K562 (cell line): ENCODE measurements around the gene VRK3. TPM values are rescaled to one million over a fixed set of nuclear protein-coding genes. Genes with fewer than 3 reads are reported as not detected.

Experiments used
- ATAC-seq: fragments of 200-7000 bp; cut with Tn5 transposase; 3 replicates; pipeline ENCODE4 v1.9.1; 2020; ENCODE audit warnings: moderate library complexity
- BruUV-seq: library from RNA; stranded (reverse); fragments of 400-500 nt; replicated peaks from 2 replicates; lab custom pipeline; 2021; lab: Mats Ljungman, UMichigan
- CTCF ChIA-PET: fragments of 300-600 bp; formaldehyde crosslinking; extraction: SDS; loops from one replicate; lab custom pipeline; 2021; ENCODE audit warnings: low intra/inter-chr PET ratio; lab: Yijun Ruan, JAX
- POLR2A ChIA-PET: fragments of 300-600, 350-650 bp; sonication (Branson Sonifier 250); formaldehyde crosslinking; extraction: SDS; loops from one replicate; lab custom pipeline; 2021; ENCODE audit warnings: antibody characterized with exemption, inconsistent platforms; lab: Yijun Ruan, JAX
- DNase-seq, 4 experiments: peaks; one replicate each; pipeline versions ENCODE4 v3.0.0 to v3.0.0-alpha.2; 2011 to 2018; ENCODE audit warnings: low spot score in 3 of 4, mixed read lengths in 3 of 4; ENCODE audit errors: extremely low read depth in 1 of 4
- FAIRE-seq: peaks from 2 replicates; lab custom pipeline; 2011; peaks lifted over from hg19 to GRCh38; lab: Jason Lieb, UNC
- H2AFZ ChIP-seq: 2 replicates; pipeline ENCODE4 v1.6.0; 2011; ENCODE audit warnings: low read depth, low read length, control low read depth, inconsistent platforms
- H3K27ac ChIP-seq: fragments of 200-600 bp; 3 replicates; pipeline ENCODE4 v1.8.0; 2011; ENCODE audit warnings: low read depth, mild to moderate bottlenecking, control low read depth, inconsistent platforms, low read length, moderate library complexity, mixed read lengths; ENCODE audit errors: extremely low read depth
- H3K27me3 ChIP-seq, 2 experiments: fragments of 300-600 bp in 1 of 2; 2 replicates in 1 of 2; 3 replicates in 1 of 2; pipeline versions ENCODE4 v1.6.0 to v1.8.0; 2011; ENCODE audit warnings: inconsistent platforms in 2 of 2, low read length in 2 of 2, mild to moderate bottlenecking in 1 of 2, mixed read lengths in 1 of 2, moderate library complexity in 1 of 2; ENCODE audit not compliant: control insufficient read depth in 2 of 2, insufficient read depth in 2 of 2
- H3K36me3 ChIP-seq: fragments of 300-600 bp; 3 replicates; pipeline ENCODE4 v1.8.0; 2011; ENCODE audit warnings: mild to moderate bottlenecking, low read length, inconsistent platforms; ENCODE audit not compliant: control insufficient read depth, insufficient read depth
- H3K4me1 ChIP-seq, 2 experiments: fragments of 200-600 bp in 1 of 2; replicated peaks in 1 of 2; 2 replicates in 1 of 2; 3 replicates in 1 of 2; pipeline versions ENCODE4 v1.5.1 to v1.8.0; 2011; ENCODE audit warnings: inconsistent platforms in 2 of 2, low read length in 2 of 2, mild to moderate bottlenecking in 1 of 2, mixed read lengths in 1 of 2, moderate library complexity in 1 of 2; ENCODE audit not compliant: control insufficient read depth in 2 of 2, insufficient read depth in 2 of 2
- H3K4me2 ChIP-seq: 2 replicates; pipeline ENCODE4 v1.6.1; 2011; ENCODE audit warnings: low read length, control low read depth, inconsistent platforms, mixed read lengths; ENCODE audit not compliant: insufficient read depth
- H3K4me3 ChIP-seq: fragments of 200-600 bp; sonication (generic), shearing (Covaris generic); 2 replicates; pipeline ENCODE4 v1.5.1; 2016; ENCODE audit warnings: control low read depth, inconsistent platforms
- H3K79me2 ChIP-seq: fragments of 200-600 bp; 3 replicates; pipeline ENCODE4 v1.8.0; 2011; ENCODE audit warnings: low read length, inconsistent platforms; ENCODE audit not compliant: control insufficient read depth, insufficient read depth
- H3K9ac ChIP-seq, 2 experiments: 2 replicates each; pipeline versions ENCODE4 v1.6.0 to v1.6.1; 2011; ENCODE audit warnings: low read depth in 2 of 2, low read length in 2 of 2, control low read depth in 1 of 2, inconsistent platforms in 1 of 2, mild to moderate bottlenecking in 1 of 2, mixed read lengths in 1 of 2; ENCODE audit not compliant: insufficient read depth in 1 of 2
- H3K9me1 ChIP-seq: one replicate; pipeline ENCODE4 v1.6.0; 2011; ENCODE audit warnings: inconsistent platforms, mild to moderate bottlenecking, low read length, moderate library complexity; ENCODE audit not compliant: control insufficient read depth, insufficient read depth
- H3K9me3 ChIP-seq: replicated peaks from 2 replicates; pipeline ENCODE4 v1.5.1; 2011; ENCODE audit warnings: low read depth, low read length, inconsistent platforms; ENCODE audit not compliant: control insufficient read depth, insufficient read depth
- H4K20me1 ChIP-seq: replicated peaks from 2 replicates; pipeline ENCODE4 v1.6.1; 2011; ENCODE audit warnings: low read length, inconsistent platforms, mixed read lengths; ENCODE audit not compliant: control insufficient read depth, insufficient read depth
- ARID1B ChIP-seq: fragments of 450-650 bp; IDR thresholded peaks from 2 replicates; pipeline ENCODE4 v1.6.1; 2016; ENCODE audit warnings: antibody characterized with exemption, mild to moderate bottlenecking, inconsistent platforms
- CREB3L1 ChIP-seq: fragments of 450-650 bp; IDR thresholded peaks from 2 replicates; pipeline ENCODE4 v1.6.1; 2014; ENCODE audit warnings: low read depth, mild to moderate bottlenecking, moderate library complexity, borderline replicate concordance
- KHSRP ChIP-seq: fragments of 450-650 bp; IDR thresholded peaks from 2 replicates; pipeline ENCODE4 v1.6.1; 2017
- MCM3 ChIP-seq: fragments of 450-650 bp; IDR thresholded peaks from 2 replicates; pipeline ENCODE4 v1.6.1; 2016
- MCM5 ChIP-seq: fragments of 450-650 bp; IDR thresholded peaks from 2 replicates; pipeline ENCODE4 v1.6.1; 2016; ENCODE audit warnings: low read depth
- NR2C1 ChIP-seq, 2 experiments: fragments of 450-650 bp; IDR thresholded peaks; 2 replicates each; pipeline ENCODE4 v1.6.1; 2017; ENCODE audit warnings: mild to moderate bottlenecking in 2 of 2, antibody characterized with exemption in 1 of 2, inconsistent platforms in 1 of 2, missing compliant biosample characterization in 1 of 2, missing genetic modification characterization in 1 of 2
- ZFP1 ChIP-seq: fragments of 450-650 bp; formaldehyde crosslinking; IDR thresholded peaks from 2 replicates; pipeline ENCODE4 v1.4.0; 2020; ENCODE audit warnings: mild to moderate bottlenecking, mixed read lengths
- ZNF436 ChIP-seq: fragments of 250-450, 450-650 bp; sonication (Bioruptor Pico); formaldehyde crosslinking; IDR thresholded peaks from 2 replicates; pipeline ENCODE4 v1.7.0; 2020; ENCODE audit warnings: mild to moderate bottlenecking
- ZNF561 ChIP-seq: fragments of 450-650 bp; formaldehyde crosslinking; conservative IDR thresholded peaks from 2 replicates; pipeline ENCODE4 v1.4.0; 2020; ENCODE audit warnings: mild to moderate bottlenecking, moderate library complexity
- WGBS: fragments of 100-300 bp; shearing (Covaris generic); methylation state at CpG from one replicate; pipeline ENCODE4 v1.1.6; 2016; ENCODE audit warnings: low coverage, mixed read lengths; ENCODE audit not compliant: insufficient coverage; ENCODE audit errors: missing lambda C conversion rate; 5-methylcytosine and 5-hydroxymethylcytosine counted together
- in situ Hi-C: fragments of 300-500 bp; cut with MboI; formaldehyde crosslinking; loops from 4 replicates; pipeline ENCODE4 v1.15.0; 2018; ENCODE audit warnings: inconsistent platforms, mixed read lengths
- intact Hi-C: fragments of 100-400 bp; cut with micrococcal nuclease; formaldehyde crosslinking; loops from 2 replicates; pipeline ENCODE4 v1.14.2; 2022
- polyA plus RNA-seq, 8 experiments: library from polyadenylated mRNA; depleted of rRNA in 4 of 8; stranded (reverse) in 5 of 8; unstranded in 3 of 8; fragments of >200 nt; fragmentation: Nextera tagmentation in 2 of 8; fragmentation: Illumina TruSeq in 1 of 8; extraction: Ambion mirVana in 2 of 8; extraction: Trizol in 1 of 8; gene quantifications; 2 replicates each; pipeline versions ENCODE4 v1.2.1 to v1.2.3, GENCODE V29; 2011 to 2014; ENCODE audit warnings: inconsistent platforms in 1 of 8, missing spikeins in 1 of 8
- total RNA-seq, 7 experiments: library from RNA; depleted of rRNA in 6 of 7; stranded (reverse); fragments of >200 nt in 6 of 7; fragmentation: Illumina TruSeq in 2 of 7; extraction: Trizol in 2 of 7; gene quantifications; 2 replicates each; pipeline versions ENCODE4 v1.2.1 to v1.2.3, GENCODE V29; 2011 to 2021; ENCODE audit warnings: low replicate concordance in 1 of 7
- TF ChIP-seq, protein P1 (sequence below): sonication (generic); formaldehyde crosslinking; IDR thresholded peaks from 2 replicates; pipeline ENCODE4 v1.8.1; 2023; ENCODE audit warnings: missing genetic modification reagents, mild to moderate bottlenecking, borderline replicate concordance

Gene VRK3
- total and polyA plus RNA-seq, 9 of the 15 experiments (the other 6 are each of a cell fraction or from before 2014, with no cell fraction given) = 25.6 to 94.3 (median 42.9) TPM

DNA sequence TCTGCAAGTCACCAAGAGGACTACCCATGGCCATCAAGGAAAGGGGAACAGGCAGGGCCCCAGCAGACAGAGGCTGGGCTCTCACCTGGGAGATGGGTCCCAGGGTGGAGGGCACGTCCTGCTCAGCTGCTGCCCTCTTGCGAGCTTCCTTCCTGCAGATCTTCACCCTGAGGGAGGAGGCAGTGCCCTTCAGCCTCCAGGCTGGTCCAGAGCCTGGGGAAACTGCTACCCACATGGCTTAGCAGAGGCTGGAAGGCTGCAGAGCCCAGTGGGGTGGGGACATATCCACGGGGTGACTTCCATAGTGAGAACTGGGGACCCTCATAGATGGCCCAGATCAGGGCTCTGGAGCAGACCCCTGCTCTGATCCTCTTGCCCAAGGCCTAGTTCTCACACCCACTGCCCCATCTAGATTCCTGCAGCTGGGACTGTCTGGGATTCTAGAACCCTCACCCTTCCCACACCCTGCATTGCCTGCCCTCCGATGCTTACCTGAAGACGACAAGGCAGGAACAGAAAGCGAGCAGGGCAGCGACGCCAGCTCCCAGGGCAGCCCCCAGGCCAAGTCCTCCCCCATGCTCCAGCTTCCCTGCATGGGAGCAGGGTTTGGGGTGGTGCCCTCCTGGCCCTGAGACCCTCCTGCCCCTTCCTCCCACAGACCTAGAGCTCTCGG, 73.2 kb downstream of the VRK3 start:
- H3K79me2 ChIP-seq = no peaks in the 10 kb centered on the region
- H3K4me1 ChIP-seq = peaks cover 18 to 21% of the 10 kb centered on the region in 2 experiments; a peak in 4 of 5 replicates
- CTCF ChIA-PET = no interaction called here
- no peaks in the 10 kb centered on the region; a peak in 2 of 5 replicates for H3K27me3 ChIP-seq
- H3K27ac ChIP-seq = no peak overlapping the region
- H4K20me1 ChIP-seq = no peaks in the 10 kb centered on the region
- FAIRE-seq (no peak), ATAC-seq (no peak), DNase-seq (no peak)
- in situ Hi-C loops = no loop called here
- no peaks in the 10 kb centered on the region for H3K9me1 ChIP-seq
- H3K9me3 ChIP-seq = no peaks in the 10 kb centered on the region
- intact Hi-C loops = no loop called here
- H3K36me3 ChIP-seq = no peaks in the 10 kb centered on the region
- no TSS peak for BruUV-seq
- H3K4me2 ChIP-seq = no peak overlapping the region
- H3K9ac ChIP-seq = peak overlapping the region in 1 of 2 experiments; percentile 53; a peak in 1 of 4 replicates
- H3K4me3 ChIP-seq = no peak overlapping the region
- POLR2A ChIA-PET = no interaction called here
- 36% methylated on average over 9 of the region's 9 CpGs for WGBS
- H2AFZ ChIP-seq = no peak overlapping the region
- TF ChIP-seq ZFP1 (CRISPR knock-in tag) (no peak), MCM5 (no peak), NR2C1 (IDR thresholded peaks at IDR 0.05) (no peak), NR2C1 (tag; IDR thresholded peaks at IDR 0.05) (no peak), KHSRP (no peak), CREB3L1 (no peak), ZNF436 (CRISPR knock-in tag) (no peak), ARID1B (no peak), MCM3 (no peak), ZNF561 (CRISPR knock-in tag) (no peak)
- TF ChIP-seq, protein P1, sequence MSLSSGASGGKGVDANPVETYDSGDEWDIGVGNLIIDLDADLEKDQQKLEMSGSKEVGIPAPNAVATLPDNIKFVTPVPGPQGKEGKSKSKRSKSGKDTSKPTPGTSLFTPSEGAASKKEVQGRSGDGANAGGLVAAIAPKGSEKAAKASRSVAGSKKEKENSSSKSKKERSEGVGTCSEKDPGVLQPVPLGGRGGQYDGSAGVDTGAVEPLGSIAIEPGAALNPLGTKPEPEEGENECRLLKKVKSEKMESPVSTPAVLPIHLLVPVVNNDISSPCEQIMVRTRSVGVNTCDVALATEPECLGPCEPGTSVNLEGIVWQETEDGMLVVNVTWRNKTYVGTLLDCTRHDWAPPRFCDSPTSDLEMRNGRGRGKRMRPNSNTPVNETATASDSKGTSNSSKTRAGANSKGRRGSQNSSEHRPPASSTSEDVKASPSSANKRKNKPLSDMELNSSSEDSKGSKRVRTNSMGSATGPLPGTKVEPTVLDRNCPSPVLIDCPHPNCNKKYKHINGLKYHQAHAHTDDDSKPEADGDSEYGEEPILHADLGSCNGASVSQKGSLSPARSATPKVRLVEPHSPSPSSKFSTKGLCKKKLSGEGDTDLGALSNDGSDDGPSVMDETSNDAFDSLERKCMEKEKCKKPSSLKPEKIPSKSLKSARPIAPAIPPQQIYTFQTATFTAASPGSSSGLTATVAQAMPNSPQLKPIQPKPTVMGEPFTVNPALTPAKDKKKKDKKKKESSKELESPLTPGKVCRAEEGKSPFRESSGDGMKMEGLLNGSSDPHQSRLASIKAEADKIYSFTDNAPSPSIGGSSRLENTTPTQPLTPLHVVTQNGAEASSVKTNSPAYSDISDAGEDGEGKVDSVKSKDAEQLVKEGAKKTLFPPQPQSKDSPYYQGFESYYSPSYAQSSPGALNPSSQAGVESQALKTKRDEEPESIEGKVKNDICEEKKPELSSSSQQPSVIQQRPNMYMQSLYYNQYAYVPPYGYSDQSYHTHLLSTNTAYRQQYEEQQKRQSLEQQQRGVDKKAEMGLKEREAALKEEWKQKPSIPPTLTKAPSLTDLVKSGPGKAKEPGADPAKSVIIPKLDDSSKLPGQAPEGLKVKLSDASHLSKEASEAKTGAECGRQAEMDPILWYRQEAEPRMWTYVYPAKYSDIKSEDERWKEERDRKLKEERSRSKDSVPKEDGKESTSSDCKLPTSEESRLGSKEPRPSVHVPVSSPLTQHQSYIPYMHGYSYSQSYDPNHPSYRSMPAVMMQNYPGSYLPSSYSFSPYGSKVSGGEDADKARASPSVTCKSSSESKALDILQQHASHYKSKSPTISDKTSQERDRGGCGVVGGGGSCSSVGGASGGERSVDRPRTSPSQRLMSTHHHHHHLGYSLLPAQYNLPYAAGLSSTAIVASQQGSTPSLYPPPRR (CRISPR knock-in tag) = no peak
